ENCODE measurements around the gene SLC44A5.
"Not testable (repeated sequence)": the region's sequence is repeated elsewhere in the genome, so short reads cannot be mapped to it uniquely, and the experiment has no call there.

Gene SLC44A5

DNA sequence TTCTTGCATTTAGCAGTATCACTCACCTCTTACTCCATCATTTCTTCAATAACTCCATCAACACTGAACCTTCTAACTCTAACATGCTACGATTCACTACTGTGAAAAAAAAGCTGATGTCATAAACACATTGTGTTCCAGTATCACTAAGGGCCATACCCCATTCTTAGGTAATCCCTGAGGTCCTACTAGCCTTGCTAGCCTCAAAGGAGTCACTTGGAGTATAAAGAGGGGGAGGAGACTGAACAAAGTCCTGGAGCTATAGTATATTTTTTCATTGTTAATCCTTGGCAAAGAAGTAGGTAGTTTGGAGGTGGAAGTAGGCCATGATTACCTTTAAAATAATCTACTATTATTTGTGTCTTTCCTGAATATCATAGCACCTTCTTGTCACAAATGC, at the start of gene SLC44A5:
Gene SLC44A5 (minus strand): TSS at position 101 of the 400 bp plus-strand sequence. CDS start 69,667 bp downstream, outside the sequence.
- no peak for DNase-seq (ENCODE audit: low read depth, low spot score)

DNA sequence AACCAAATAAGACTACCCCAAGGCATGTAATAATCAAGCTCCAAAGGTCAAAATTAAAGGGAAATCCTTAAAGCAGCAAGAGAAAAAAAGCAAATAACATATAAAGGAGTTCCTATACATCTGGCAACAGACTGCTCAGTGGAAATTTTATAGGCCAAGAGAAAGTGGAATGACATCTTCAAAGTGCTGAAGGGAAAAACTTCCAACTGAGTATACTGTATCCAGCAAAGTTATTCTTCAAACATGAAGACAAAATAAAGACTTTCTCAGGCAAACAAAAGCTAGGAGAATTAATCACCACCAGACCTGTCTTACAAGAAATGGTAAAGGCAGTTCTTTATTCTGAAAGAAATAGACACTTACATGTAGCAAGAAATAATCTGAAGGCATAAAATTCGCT, 45.0 kb upstream of the SLC44A5 start:
- DNase-seq (ENCODE audit: low read depth, low spot score), result no peak

DNA sequence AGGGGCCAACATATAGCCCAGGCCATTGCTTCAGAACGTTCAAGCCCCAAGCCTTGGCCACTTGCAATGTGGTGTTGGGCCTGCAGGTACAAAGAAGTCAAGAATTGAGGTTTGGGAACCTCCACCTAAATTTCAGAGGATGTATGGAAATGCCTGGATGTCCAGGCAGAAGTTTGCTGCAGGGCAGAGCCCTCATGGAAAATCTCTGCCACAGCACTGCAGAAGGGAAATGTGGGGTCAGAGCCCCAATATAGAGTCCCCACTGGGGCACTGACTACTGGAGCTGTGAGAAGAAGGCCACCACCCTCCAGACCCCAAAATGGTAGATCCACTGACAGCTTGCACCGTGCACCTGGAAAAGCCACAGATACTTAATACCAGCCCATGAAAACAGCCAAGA, 36.3 kb upstream of the SLC44A5 start:
- not testable (repeated sequence) for DNase-seq (ENCODE audit: low read depth, low spot score)

DNA sequence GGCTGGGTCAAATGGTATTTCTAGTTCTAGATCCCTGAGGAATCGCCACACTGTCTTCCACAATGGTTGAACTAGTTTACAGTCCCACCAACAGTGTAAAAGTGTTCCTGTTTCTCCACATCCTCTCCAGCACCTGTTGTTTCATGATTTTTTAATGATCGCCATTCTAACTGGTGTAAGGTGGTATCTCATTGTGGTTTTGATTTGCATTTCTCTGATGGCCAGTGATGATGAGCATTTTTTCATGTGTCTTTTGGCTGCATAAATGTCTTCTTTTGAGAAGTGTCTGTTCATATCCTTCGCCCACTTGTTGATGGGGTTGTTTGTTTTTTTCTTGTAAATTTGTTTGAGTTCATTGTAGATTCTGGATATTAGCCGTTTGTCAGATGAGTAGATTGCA, 34.2 kb upstream of the SLC44A5 start:
- not testable (repeated sequence) for DNase-seq (ENCODE audit: low read depth, low spot score)

DNA sequence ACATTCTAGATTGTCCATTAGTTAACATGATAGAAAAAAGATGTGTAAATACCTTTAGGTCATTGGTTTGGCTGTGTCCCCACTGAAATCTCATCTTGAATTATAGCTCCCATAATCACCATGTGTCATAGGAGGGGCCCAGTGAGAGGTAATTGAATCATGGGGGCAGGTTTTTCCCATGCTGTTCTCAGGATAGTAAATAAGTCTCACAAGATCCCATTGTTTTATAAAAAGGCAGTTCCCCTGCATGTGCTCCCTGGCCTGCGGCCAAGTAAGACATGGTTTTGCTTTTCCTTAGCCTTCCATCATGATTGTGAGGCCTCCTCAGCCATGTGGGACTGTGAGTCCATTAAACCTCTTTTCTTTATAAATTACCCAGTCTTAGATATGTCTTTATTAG, 32.5 kb upstream of the SLC44A5 start:
- no peak for DNase-seq (ENCODE audit: low read depth, low spot score)

DNA sequence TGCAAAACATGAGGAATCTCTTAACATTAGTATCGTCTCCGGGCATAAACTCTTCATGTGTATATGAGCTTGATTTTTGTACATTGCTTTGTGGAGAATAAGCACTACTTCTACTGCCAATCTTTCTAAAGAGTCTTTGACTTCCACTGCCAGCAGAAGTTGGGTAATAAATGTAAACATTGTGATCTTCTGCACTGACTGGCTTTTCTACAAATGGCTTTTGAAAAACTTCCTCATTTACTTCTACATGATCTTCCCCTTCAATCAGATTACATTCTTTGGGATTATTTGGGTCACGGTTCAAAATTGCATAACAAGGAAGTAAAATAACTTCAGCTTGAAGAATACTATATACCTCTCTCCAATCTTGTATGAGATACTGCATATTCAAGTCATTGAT, 30.4 kb upstream of the SLC44A5 start:
- DNase-seq (ENCODE audit: low read depth, low spot score), result no peak

DNA sequence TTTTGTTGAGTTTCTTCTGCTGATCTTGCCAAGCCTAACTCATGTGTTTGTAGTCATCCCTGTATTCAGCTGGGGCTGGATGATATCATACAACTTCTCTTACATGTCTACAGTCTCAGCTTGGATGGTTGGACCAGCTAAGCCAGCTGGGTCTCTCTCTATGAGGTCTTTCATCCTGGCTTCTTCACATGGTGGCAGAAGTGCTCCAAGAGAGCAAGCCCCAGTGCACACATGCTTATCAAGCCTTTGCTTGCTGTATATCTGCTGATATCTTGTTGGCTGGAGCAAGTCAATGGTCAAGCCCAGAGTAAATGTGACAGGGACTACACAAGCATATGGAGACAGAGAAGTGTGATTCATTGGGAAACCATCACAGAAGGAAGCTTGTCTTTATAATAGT, 29.2 kb upstream of the SLC44A5 start:
- no peak for DNase-seq (ENCODE audit: low read depth, low spot score)

DNA sequence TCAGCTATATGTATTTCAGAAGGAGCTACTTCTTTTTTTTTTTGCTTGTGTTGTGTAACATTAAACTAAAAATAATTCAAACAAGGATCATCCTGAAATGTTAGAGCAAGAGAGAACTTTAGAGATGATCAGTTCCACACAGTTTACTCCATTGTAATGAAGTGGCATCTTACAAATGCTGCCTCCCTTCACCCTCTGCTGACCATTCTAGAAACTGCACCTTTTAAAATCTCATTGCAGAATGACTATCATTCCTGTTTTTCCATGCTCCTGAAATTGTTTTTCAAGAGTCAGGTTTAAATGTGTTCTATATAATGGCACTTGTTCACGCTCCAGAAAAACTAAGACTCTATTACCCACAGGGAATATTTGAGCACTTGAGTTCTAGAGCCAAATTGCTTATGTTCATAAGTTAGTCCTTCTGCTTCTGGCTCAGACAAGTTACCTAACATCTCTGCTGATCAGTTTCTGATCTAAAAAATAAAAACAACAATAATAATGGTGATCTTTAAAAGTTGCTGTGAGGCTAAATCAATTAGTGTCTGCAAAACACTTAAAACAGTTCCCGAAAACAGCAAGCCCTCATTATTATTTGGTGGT, 21.5 kb upstream of the SLC44A5 start:
- DNase-seq (ENCODE audit: low read depth, low spot score), result no peak

DNA sequence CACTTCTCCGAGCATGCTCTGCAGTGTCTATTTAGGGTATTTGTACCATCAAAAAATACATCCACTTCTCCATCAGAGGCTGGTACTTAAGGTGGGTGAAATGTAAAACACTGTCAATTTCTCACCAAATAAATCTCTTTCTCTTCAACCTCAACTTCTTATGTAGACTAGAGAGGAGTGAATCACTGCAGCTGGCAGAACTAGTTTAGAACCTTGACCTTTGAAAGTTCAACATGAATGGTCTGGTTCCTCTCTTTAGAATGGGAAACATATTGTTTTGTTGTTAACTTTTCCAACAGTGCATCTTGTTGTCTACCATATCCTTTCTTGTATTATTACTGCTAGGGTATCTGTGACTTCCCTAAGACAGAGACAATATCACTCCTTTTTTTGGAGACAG, 20.1 kb upstream of the SLC44A5 start:
- DNase-seq (ENCODE audit: low read depth, low spot score), result no peak

DNA sequence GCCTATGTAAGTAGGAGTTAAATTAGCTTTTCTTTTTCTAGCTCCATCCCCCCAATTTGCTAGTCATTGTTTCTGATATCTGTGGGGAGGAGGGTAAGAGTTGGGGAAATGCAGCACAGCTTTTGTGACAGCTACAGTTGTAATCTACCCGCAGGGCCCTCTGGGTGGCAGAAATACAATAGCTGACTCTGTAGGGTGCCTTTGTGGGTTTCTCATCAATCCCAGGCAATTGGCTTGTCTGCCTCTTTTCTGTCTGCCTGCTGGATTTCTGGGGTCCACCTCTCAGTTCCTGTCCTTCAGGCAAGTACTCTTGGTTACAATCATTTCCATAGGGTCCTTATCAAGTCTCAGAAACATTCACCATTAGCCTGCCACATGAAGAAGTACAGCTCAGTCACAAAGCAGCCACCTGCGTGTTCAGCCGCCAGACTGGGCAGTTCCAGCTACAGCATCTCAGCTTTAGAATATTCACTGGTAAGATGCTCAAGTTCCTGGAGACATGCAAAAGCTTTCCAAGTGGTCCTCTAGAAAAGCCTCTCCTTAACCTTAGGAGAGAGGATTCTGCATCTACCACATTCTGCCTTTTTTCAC, 19.2 kb upstream of the SLC44A5 start:
- DNase-seq (ENCODE audit: low read depth, low spot score), result no peak

DNA sequence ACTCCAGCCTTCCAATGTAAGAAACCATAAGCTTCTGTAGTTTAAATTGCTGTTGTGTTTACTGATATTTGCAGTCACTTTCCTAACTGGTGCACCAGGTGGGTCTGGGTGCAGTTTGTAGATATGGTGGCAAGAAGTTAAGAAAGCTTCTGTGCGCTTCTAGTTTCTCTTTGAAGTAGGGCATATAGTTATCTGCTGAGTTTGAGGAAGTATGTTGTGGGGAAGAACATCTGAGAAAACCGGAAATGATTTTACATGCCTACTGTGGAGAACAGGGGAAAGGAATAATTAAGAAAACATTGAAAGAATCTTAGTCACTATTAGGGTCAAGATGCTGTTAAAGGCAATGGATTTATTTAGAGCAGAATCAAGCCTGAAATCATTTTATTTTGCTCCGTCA, 14.9 kb upstream of the SLC44A5 start:
- DNase-seq (ENCODE audit: low read depth, low spot score), result no peak

DNA sequence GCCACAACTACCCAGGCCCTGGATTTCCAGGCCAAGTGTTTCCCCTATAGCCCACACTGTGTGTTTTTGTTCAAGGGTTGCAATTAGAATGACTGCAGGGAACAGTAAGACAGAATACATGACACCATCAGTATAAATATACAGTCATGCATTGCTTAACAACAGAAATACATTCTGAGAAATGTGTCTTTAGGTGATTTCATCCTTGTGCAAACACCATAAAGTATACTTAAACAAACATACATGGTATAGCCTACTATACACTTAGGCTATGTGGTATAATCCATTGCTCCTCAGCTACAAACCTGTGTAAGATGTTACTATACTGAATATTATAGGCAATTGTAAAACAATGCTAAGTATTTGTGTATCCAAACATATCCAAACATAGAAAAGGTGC, 7.5 kb upstream of the SLC44A5 start:
- no peak for DNase-seq (ENCODE audit: low read depth, low spot score)

DNA sequence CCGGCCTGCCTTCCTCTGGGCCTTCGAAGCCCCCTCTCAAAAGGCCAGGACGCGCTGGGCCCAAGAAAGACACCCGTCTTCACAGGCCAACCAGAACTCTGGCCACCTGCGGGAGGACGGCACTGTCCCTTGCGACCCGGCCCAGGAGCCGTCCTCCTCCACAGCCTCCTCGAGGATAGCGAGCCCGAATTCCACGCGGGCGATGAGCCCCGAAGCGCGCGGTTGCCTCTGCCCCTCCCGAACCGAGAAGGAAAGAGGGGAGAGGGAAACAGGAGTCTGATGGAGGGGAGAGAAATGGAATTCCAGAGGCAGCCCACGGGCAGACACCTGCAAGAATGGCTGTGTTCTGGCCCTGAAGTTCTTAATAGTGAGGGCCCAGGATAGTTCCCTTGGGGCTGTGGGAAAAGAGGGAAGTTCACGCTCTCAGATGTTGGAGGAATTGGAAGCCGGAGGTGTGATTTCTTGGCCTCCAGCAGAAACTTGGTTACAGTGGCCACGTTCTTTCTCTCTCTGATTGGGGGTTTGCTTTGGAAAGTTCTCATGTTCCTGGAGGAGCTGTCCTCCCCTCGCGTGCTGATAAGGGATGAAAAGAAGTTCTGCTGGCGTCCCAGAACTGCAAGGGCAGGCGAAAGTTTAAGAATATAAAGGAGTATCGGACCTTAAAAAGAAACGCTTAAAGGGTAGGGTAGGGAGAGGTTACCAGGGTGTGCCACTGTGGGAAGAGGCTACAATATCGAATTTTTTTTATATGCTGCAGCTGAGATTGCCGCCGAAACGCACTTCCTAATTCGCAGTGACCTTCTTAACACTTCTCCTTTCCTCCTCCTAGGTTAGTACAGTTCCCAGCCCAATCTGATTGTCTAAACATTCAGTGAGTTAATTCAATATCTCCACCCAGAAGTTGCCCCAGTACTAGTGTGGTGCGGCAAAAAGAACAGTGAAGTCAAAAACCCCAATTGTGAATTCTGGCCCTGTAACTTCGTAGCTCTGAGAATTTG, 5.8 kb upstream of the SLC44A5 start:
- DNase-seq (ENCODE audit: low read depth, low spot score), result no peak

DNA sequence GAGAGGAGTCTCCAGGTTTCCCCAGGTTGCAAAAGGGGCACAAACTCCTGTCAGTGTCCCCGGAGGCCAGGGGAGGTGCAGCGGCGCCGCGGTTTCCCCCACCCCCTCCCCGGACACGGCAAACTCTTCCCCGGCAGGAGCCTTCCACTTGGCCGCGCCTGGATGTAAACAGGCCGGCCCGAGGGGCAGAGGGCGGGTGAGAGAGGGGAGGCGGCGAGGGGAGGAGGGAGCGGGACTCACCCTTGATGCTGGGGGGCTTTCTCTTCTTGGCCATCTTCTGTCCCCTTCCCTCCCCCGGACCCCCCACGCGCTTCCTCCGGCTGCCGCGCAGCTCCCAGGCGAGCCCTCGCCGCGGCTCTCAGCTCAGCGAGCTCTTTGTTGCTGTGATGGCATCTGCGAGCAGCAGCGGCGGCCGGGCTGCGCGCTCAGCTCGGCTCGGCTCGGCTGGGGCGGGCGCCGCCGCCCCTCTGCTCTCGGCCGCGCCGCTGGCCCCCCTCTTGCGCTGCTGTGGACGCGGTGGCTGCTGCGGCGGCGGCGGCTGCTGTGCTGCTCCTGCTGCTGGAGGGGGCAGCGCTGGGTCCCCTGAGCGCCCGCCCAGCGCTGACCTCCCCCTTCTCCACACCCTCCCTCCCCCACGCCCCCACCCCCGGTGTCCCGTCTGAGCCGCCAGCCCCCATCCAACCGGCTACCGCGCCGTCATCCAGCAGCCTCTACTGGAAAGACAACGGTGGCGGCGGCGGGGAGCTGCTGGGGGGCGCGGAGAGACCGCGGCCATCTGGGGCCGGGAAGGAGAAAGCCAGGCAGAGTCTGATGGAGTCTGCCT, 4.9 kb upstream of the SLC44A5 start:
- DNase-seq (ENCODE audit: low read depth, low spot score), result no peak

DNA sequence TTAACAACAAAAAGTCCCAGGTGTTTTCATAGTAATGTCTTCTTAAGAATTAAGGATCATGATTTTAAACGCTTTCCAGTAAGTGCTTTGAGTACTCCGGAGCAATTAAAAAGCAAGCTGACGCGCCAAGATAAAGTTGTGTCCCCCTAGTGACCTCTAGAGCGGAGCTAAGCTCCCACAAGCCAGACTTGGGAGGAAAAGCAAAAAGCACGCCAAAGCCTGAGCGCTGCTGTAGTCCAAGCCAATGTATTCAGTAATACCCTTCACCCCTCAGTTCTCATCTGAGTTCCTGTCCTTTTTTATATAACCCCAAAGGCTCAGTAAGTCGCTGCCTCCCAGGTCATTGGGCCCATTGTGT, 3.5 kb upstream of the SLC44A5 start:
- DNase-seq (ENCODE audit: low read depth, low spot score), result no peak

DNA sequence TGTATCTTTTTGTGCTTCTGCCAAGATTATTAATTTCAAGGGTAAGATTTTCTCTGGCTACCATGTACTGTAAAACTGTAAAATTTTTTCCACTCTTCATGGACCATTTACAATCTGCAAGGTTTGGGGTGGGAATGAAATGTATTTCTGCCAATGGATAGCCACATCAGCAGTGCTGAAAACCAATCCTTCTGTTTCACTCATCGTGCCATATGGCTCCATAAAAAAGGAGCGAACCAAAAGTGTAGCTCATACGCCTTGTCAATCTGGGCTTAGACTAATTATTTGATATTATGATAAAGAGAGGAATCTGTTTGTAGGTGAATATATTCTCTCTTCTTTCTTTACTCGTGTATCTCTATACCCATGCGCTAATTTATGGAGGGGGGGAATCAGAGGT, 3.0 kb upstream of the SLC44A5 start:
- no peak for DNase-seq (ENCODE audit: low read depth, low spot score)

DNA sequence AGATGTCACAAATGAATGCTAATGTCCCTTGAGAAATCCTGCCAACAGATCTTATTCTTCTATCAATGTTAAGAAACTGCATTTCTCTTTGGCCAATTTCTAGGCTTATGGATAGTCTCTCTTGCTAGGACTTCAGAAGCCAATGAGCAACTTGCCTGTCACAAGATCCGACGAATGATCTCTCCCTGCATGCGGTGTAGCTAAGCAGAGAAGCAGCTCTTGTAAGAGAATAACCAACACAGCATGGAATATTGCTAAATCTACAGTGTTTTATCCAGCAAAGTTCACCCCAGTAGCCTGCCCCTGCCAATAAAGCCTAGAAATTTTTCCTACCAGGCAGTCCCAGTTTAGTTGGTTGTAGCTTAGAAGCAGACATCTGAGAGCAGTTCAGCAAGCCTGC, 2.1 kb upstream of the SLC44A5 start:
- DNase-seq (ENCODE audit: low read depth, low spot score), result no peak

DNA sequence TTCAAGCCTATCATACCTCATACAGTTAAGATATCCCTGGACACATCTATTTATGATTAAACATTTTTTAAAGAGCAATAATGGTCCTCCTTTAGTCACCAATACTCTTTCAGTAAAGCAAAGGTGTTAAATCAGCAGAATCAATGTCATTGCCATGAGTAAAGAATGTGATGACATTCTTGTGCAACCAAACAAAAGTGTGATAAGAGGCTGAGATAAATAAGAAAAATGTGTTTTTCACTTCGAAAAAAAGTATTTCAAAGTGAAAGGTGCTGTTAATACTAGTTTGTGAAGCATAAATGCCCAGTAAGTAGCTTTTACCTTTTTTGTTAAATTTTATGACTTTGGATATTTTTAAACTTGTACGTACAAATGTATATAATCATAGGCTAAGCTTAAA, 8.4 kb downstream of the SLC44A5 start:
- no peak for DNase-seq (ENCODE audit: low read depth, low spot score)

DNA sequence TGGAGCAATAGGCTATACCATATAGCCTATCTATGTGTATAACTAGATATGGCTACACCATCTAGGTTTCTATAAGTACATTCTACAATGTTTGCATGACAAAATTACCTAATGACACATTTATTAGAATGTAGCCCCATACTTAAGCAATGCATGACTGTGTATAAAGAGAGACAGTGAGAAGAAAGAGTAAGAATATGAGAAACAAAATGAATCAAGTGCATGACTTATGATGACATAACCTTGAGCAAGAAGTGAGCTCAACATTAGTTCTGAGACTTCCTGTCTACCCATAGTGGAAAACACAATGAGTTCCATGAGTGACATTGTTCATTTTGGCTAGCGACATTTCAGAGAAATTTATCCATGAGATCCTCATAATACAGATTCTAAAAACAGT, 10.1 kb downstream of the SLC44A5 start:
- no peak for DNase-seq (ENCODE audit: low read depth, low spot score)

DNA sequence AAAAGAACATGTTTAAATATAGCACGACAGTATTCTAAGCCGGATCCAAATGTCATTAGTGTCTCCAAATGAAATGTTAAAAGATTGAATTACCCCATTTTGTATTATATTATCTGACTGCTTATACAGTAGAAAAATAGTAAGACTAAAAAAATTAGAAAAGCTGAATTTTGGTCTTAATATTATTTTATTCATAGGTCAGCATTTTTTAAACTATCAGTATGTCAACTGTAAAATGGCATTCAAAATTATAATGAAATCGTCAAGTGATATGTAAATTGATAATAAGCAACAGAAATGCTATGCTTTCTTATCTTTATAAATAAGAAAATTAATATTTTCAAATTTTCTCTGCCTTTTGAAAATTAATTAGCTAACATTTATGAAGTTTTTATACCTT, 16.6 kb downstream of the SLC44A5 start:
- DNase-seq (ENCODE audit: low read depth, low spot score), result no peak

DNA sequence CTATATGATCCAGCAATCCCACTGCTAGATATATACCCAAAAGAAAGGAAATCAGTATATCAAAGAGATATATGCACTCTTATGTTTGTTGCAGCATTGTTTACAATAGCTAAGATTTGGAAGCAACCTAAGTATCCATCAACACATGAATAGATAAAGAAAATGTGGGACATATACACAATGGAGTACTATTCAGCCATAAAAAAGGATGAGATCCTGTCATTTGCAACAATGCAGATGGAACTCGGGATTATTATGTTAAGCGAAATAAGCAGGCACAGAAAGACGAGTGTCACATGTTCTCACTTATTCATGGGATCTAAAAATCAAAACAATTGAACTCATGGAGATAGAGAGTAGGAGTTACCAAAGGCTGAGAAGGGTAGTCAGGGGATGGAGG, 17.5 kb downstream of the SLC44A5 start:
- not testable (repeated sequence) for DNase-seq (ENCODE audit: low read depth, low spot score)

DNA sequence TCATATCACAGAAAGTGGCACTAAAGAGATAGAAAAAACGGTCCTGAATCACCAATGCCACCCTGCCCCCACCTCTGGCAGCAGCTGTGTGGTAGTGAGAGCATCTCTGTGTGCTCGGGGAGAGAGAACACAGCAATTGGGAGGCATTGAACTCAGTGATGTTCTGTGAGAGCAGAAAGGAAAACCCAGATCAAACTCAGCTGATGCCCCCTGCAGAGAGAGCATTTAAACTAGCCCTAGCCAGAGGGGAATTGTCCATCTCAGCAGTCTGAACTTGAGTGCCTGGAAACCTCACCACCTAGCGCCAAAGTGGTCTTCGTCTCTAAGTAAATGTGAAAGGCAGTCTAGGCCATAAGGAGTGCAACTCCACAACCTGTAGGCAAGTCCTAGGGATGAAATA, 21.3 kb downstream of the SLC44A5 start:
- DNase-seq (ENCODE audit: low read depth, low spot score), result no peak

Data from activated naive CD8-positive, alpha-beta T cell treated with anti-CD3 and anti-CD28 coated beads, Interleukin-2, amount 50 U/mL, for 16 hours (primary cell).